HepG2 (cell line): Measurements from ENCODE around the gene PIGO. TPM values are rescaled to one million over a fixed set of nuclear protein-coding genes. Genes with fewer than 3 reads are reported as not detected.
A peak's percentile ranks its signal among the peaks of the same experiment; 100 is the strongest.

Experiments
- ATAC-seq: fragments of 200-7000 bp; cut with Tn5 transposase; 3 replicates; pipeline ENCODE4 v1.9.1; 2020; ENCODE audit warnings: mild to moderate bottlenecking, moderate library complexity
- BruUV-seq: library from RNA; stranded (reverse); fragments of 400-500 nt; replicated peaks from 2 replicates; lab custom pipeline; 2021; lab: Mats Ljungman, UMichigan
- CTCF ChIA-PET: fragments of 300-600 bp; formaldehyde crosslinking; extraction: SDS; loops from one replicate; lab custom pipeline; 2021; ENCODE audit warnings: low total read pairs, inconsistent platforms, low intra/inter-chr PET ratio; lab: Yijun Ruan, JAX
- POLR2A ChIA-PET: fragments of 350-600 bp; sonication (Branson Sonifier 250); formaldehyde crosslinking; loops from one replicate; lab custom pipeline; 2020; ENCODE audit warnings: antibody characterized with exemption, inconsistent platforms; lab: Yijun Ruan, JAX
- DNase-seq: peaks from one replicate; pipeline ENCODE4 v3.0.0-alpha.2; 2015; ENCODE audit warnings: low spot score
- FAIRE-seq: peaks from 3 replicates; lab custom pipeline; 2011; peaks lifted over from hg19 to GRCh38; lab: Jason Lieb, UNC
- H2AFZ ChIP-seq: one replicate; pipeline ENCODE4 v1.6.1; 2011; ENCODE audit warnings: low read length, inconsistent platforms
- H3K27ac ChIP-seq: fragments of 300-600 bp; 3 replicates; pipeline ENCODE4 v1.8.0; 2011; ENCODE audit warnings: mixed run types, mild to moderate bottlenecking, mixed read lengths, low read length, inconsistent platforms; ENCODE audit not compliant: insufficient read depth; ENCODE audit errors: extremely low read length
- H3K27me3 ChIP-seq, 2 experiments: fragments of 200-600 bp in 1 of 2; 2 replicates in 1 of 2; 3 replicates in 1 of 2; pipeline versions ENCODE4 v1.6.0 to v1.8.0; 2011; ENCODE audit warnings: low read length in 2 of 2, mild to moderate bottlenecking in 2 of 2, moderate library complexity in 2 of 2, inconsistent platforms in 1 of 2; ENCODE audit not compliant: insufficient read depth in 2 of 2, control insufficient read depth in 1 of 2
- H3K36me3 ChIP-seq, 2 experiments: fragments of 200-600 bp in 1 of 2; replicated peaks in 1 of 2; 2 replicates in 1 of 2; 3 replicates in 1 of 2; pipeline versions ENCODE4 v1.5.1 to v1.8.0; 2011; ENCODE audit warnings: low read length in 2 of 2, inconsistent platforms in 1 of 2; ENCODE audit not compliant: insufficient read depth in 2 of 2, control insufficient read depth in 1 of 2
- H3K4me1 ChIP-seq: 2 replicates; pipeline ENCODE4 v1.5.1; 2012; ENCODE audit warnings: low read length, inconsistent platforms; ENCODE audit not compliant: insufficient read depth
- H3K4me2 ChIP-seq: 2 replicates; pipeline ENCODE4 v1.6.0; 2011; ENCODE audit warnings: low read depth, low read length, inconsistent platforms
- H3K4me3 ChIP-seq, 3 experiments: fragments of 200-600 bp in 1 of 3; sonication (generic), shearing (Covaris generic) in 1 of 3; replicated peaks in 1 of 3; 2 replicates each; pipeline ENCODE4 v1.5.1; 2011 to 2016; ENCODE audit warnings: low read length in 3 of 3, inconsistent platforms in 2 of 3, low read depth in 2 of 3, mild to moderate bottlenecking in 2 of 3, control low read depth in 1 of 3, mixed read lengths in 1 of 3; ENCODE audit not compliant: insufficient read depth in 1 of 3
- H3K79me2 ChIP-seq: one replicate; pipeline ENCODE4 v1.6.1; 2011; ENCODE audit warnings: low read length, inconsistent platforms; ENCODE audit not compliant: insufficient read depth
- H3K9ac ChIP-seq: 2 replicates; pipeline ENCODE4 v1.6.0; 2011; ENCODE audit warnings: mild to moderate bottlenecking, low read depth, low read length, inconsistent platforms; ENCODE audit not compliant: insufficient read depth
- H3K9me3 ChIP-seq: 2 replicates; pipeline ENCODE4 v1.5.1; 2012; ENCODE audit warnings: mild to moderate bottlenecking, low read length
- H4K20me1 ChIP-seq: 2 replicates; pipeline ENCODE4 v1.6.0; 2011; ENCODE audit warnings: inconsistent platforms, mild to moderate bottlenecking, low read length, moderate library complexity; ENCODE audit not compliant: insufficient read depth
- AGO2 ChIP-seq: fragments of 200-400 bp; formaldehyde crosslinking; optimal IDR thresholded peaks from 2 replicates; pipeline ENCODE3; 2017; ENCODE audit warnings: mild to moderate bottlenecking, low read depth, low read length, moderate library complexity
- NBN ChIP-seq: fragments of 450-650 bp; conservative IDR thresholded peaks from 2 replicates; pipeline ENCODE4 v1.6.1; 2017
- NFE2 ChIP-seq: sonication (generic); formaldehyde crosslinking; IDR thresholded peaks from 2 replicates; pipeline ENCODE4 v1.4.0; 2020; ENCODE audit warnings: missing genetic modification reagents
- POLR2AphosphoS5 ChIP-seq: IDR thresholded peaks from 2 replicates; pipeline ENCODE4 v1.6.1; 2012; ENCODE audit warnings: low read depth, low read length
- RBM22 ChIP-seq: fragments of 200-400 bp; formaldehyde crosslinking; optimal IDR thresholded peaks from 2 replicates; pipeline ENCODE3; 2017; ENCODE audit warnings: mild to moderate bottlenecking, low read length, moderate library complexity
- ZNF572 ChIP-seq: sonication (generic); formaldehyde crosslinking; IDR thresholded peaks from 2 replicates; pipeline ENCODE4 v1.5.1; 2020; ENCODE audit warnings: mild to moderate bottlenecking, missing genetic modification reagents
- WGBS: methylation state at CpG from one replicate; pipeline ENCODE4 v1.1.6; 2017; ENCODE audit warnings: low lambda C conversion rate; 5-methylcytosine and 5-hydroxymethylcytosine counted together
- in situ Hi-C: cut with HindIII; loops from 2 replicates; pipeline ENCODE4 v1.10.0; 2017; ENCODE audit warnings: low pct_unique_long_range_greater_than_20kb; ENCODE audit not compliant: extremely low pct_ligation_motif_present
- intact Hi-C: fragments of 100-400 bp; cut with micrococcal nuclease; formaldehyde crosslinking; loops from one replicate; pipeline ENCODE4 v1.10.0; 2022; ENCODE audit not compliant: unreplicated experiment
- polyA plus RNA-seq, 8 experiments: library from polyadenylated mRNA; depleted of rRNA in 3 of 8; stranded (reverse) in 7 of 8; unstranded in 1 of 8; fragments of >200 nt; fragmentation: Illumina TruSeq in 4 of 8; extraction: Trizol in 4 of 8; gene quantifications; 2 replicates each; pipeline versions ENCODE4 v1.2.1 to v1.2.3, GENCODE V29; 2011 to 2016; ENCODE audit warnings: low read depth in 4 of 8, missing spikeins in 1 of 8, mixed read lengths in 1 of 8; ENCODE audit not compliant: insufficient read depth in 1 of 8
- total RNA-seq, 5 experiments: library from RNA; depleted of rRNA; stranded (reverse); fragments of >200 nt; fragmentation: Illumina TruSeq; extraction: Trizol; gene quantifications; 2 replicates each; pipeline ENCODE4 v1.2.3, GENCODE V29; 2016; ENCODE audit warnings: low read depth in 1 of 5
- TF ChIP-seq, protein P1 (sequence below): sonication (generic); formaldehyde crosslinking; IDR thresholded peaks from 2 replicates; pipeline ENCODE4 v1.4.0; 2020; ENCODE audit warnings: low read depth, missing genetic modification reagents
- TF ChIP-seq, protein P2 (sequence below): sonication (generic); formaldehyde crosslinking; IDR thresholded peaks from 2 replicates; pipeline ENCODE4 v1.4.0; 2020; ENCODE audit warnings: missing genetic modification reagents, borderline replicate concordance

The PIGO gene
- total and polyA plus RNA-seq, 2 of the 13 experiments (the other 11 are each of a cell fraction or from before 2014, with no cell fraction given), result 20.5 to 26.2 TPM

DNA sequence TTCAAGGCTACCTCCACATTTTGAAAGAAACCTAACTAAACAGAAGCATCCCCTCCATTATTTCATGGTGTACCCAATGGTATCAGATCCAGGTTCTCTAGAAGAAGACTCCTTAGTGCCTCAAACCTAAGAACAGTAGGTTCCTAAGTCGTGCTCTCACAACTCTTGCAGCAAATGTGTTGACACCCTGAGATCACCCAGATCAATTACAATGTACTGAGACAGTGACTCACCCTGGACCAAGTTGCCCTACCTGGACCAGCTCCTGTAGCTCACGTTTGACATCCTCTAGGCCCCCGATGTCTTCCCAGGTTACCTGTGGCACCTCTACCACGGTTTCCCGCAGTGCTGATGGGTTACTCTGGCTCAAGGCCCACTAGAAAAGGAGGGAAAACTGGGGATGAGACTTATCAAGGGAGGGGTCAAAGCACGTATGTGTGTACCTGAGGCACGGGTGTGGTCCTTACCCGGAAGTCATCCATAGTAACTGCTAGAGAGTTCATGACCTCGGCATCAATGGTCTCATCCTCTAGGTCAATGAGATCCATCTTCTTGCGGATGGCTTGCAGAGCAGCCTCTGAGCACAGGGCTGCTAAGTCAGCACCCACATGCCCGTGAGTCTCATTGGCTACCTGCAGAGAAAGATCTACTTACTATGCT lies 35.7 kb downstream of the PIGO start:
- Histone ChIP-seq H3K36me3 (peaks cover 45 to 97% of the 10 kb centered on the region in 2 experiments), H3K79me2 (no peaks in the 10 kb centered on the region), H3K4me3 (no peak overlapping the region), H4K20me1 (peaks cover 7% of the 10 kb centered on the region), H2AFZ (no peak overlapping the region), H3K27me3 (no peaks in the 10 kb centered on the region), H3K9ac (no peak overlapping the region), H3K4me1 (no peaks in the 10 kb centered on the region), H3K9me3 (no peaks in the 10 kb centered on the region), H3K4me2 (no peak overlapping the region), H3K27ac (no peak overlapping the region)
- FAIRE-seq (no peak), DNase-seq (no peak), ATAC-seq (no peak; the same call in 2 of the 3 replicates)
- WGBS, result 97% methylated on average over 9 of the region's 11 CpGs
- ChIA-PET CTCF (no interaction called here), POLR2A (interaction anchor here (1.1 to 1.4 kb wide), 2 partner anchors 9 to 11 kb away, joined by 3 to 5 read pairs; partner anchors contain the start of gene VCP)
- TF ChIP-seq AGO2, result no peak
- TF ChIP-seq POLR2AphosphoS5, result 0 out of 2 replicates have a peak, but pooled peaks have one; percentile 13
- TF ChIP-seq RBM22, result peak; percentile 23
- BruUV-seq, result no TSS peak
- in situ Hi-C loops (no loop called here), intact Hi-C loops (no loop called here)

DNA sequence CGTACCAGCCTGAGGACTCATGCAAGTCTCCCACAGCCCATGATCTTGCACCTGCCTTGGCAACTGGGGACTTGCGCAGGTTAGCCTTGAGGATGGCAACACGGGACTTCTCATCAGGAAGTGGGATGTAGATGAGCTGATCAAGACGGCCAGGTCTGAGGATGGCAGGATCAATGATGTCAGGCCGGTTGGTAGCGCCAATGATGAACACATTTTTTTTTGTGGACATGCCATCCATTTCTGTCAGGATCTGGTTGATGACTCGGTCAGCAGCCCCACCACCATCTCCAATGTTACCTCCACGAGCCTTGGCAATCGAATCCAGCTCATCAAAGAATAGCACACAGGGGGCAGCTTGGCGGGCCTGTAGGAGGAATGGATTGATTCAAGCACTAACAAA lies 37.0 kb downstream of the PIGO start:
- TF ChIP-seq NBN, result no peak
- TF ChIP-seq, protein P1, sequence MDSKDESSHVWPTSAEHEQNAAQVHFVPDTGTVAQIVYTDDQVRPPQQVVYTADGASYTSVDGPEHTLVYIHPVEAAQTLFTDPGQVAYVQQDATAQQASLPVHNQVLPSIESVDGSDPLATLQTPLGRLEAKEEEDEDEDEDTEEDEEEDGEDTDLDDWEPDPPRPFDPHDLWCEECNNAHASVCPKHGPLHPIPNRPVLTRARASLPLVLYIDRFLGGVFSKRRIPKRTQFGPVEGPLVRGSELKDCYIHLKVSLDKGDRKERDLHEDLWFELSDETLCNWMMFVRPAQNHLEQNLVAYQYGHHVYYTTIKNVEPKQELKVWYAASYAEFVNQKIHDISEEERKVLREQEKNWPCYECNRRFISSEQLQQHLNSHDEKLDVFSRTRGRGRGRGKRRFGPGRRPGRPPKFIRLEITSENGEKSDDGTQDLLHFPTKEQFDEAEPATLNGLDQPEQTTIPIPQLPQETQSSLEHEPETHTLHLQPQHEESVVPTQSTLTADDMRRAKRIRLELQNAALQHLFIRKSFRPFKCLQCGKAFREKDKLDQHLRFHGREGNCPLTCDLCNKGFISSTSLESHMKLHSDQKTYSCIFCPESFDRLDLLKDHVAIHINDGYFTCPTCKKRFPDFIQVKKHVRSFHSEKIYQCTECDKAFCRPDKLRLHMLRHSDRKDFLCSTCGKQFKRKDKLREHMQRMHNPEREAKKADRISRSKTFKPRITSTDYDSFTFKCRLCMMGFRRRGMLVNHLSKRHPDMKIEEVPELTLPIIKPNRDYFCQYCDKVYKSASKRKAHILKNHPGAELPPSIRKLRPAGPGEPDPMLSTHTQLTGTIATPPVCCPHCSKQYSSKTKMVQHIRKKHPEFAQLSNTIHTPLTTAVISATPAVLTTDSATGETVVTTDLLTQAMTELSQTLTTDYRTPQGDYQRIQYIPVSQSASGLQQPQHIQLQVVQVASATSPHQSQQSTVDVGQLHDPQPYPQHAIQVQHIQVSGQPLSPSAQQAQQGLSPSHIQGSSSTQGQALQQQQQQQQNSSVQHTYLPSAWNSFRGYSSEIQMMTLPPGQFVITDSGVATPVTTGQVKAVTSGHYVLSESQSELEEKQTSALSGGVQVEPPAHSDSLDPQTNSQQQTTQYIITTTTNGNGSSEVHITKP (CRISPR knock-in tag), result no peak
- TF ChIP-seq ZNF572 (CRISPR knock-in tag), result no peak
- TF ChIP-seq, protein P2, sequence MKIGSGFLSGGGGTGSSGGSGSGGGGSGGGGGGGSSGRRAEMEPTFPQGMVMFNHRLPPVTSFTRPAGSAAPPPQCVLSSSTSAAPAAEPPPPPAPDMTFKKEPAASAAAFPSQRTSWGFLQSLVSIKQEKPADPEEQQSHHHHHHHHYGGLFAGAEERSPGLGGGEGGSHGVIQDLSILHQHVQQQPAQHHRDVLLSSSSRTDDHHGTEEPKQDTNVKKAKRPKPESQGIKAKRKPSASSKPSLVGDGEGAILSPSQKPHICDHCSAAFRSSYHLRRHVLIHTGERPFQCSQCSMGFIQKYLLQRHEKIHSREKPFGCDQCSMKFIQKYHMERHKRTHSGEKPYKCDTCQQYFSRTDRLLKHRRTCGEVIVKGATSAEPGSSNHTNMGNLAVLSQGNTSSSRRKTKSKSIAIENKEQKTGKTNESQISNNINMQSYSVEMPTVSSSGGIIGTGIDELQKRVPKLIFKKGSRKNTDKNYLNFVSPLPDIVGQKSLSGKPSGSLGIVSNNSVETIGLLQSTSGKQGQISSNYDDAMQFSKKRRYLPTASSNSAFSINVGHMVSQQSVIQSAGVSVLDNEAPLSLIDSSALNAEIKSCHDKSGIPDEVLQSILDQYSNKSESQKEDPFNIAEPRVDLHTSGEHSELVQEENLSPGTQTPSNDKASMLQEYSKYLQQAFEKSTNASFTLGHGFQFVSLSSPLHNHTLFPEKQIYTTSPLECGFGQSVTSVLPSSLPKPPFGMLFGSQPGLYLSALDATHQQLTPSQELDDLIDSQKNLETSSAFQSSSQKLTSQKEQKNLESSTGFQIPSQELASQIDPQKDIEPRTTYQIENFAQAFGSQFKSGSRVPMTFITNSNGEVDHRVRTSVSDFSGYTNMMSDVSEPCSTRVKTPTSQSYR, result no peak
- TF ChIP-seq NFE2 (CRISPR knock-in tag), result no peak
- ATAC-seq, result no peak
- Histone ChIP-seq H3K4me3 (no peak overlapping the region), H3K4me1 (no peaks in the 10 kb centered on the region), H3K36me3 (peaks cover 37 to 84% of the 10 kb centered on the region in 2 experiments), H3K27me3 (no peaks in the 10 kb centered on the region), H3K79me2 (no peaks in the 10 kb centered on the region), H3K27ac (no peak overlapping the region), H2AFZ (no peak overlapping the region), H3K4me2 (no peak overlapping the region), H3K9ac (no peak overlapping the region), H3K9me3 (no peaks in the 10 kb centered on the region), H4K20me1 (peaks cover 7% of the 10 kb centered on the region)
- WGBS, result over 99% methylated on average over 10 of the region's 10 CpGs
- FAIRE-seq, result no peak
- no peak for DNase-seq
- in situ Hi-C loops (no loop called here), intact Hi-C loops (no loop called here)
- POLR2A ChIA-PET, result interaction anchor here (1.1 to 1.4 kb wide), 2 partner anchors 10 to 13 kb away, joined by 3 to 5 read pairs; partner anchors contain the start of gene VCP
- CTCF ChIA-PET, result no interaction called here
- no TSS peak for BruUV-seq
